HepG2 (cell line): ENCODE data around the gene CNIH3. TPM values are rescaled to one million over a fixed set of nuclear protein-coding genes. Genes with fewer than 3 reads are reported as not detected.

ENCODE experiments used
- ATAC-seq: fragments of 200-7000 bp; cut with Tn5 transposase; 3 replicates; pipeline ENCODE4 v1.9.1; 2020; ENCODE audit warnings: mild to moderate bottlenecking, moderate library complexity
- BruUV-seq: library from RNA; stranded (reverse); fragments of 400-500 nt; replicated peaks from 2 replicates; lab custom pipeline; 2021; lab: Mats Ljungman, UMichigan
- CTCF ChIA-PET: fragments of 300-600 bp; formaldehyde crosslinking; extraction: SDS; loops from one replicate; lab custom pipeline; 2021; ENCODE audit warnings: low total read pairs, inconsistent platforms, low intra/inter-chr PET ratio; lab: Yijun Ruan, JAX
- POLR2A ChIA-PET: fragments of 350-600 bp; sonication (Branson Sonifier 250); formaldehyde crosslinking; loops from one replicate; lab custom pipeline; 2020; ENCODE audit warnings: antibody characterized with exemption, inconsistent platforms; lab: Yijun Ruan, JAX
- DNase-seq: peaks from one replicate; pipeline ENCODE4 v3.0.0-alpha.2; 2015; ENCODE audit warnings: low spot score
- FAIRE-seq: peaks from 3 replicates; lab custom pipeline; 2011; peaks lifted over from hg19 to GRCh38; lab: Jason Lieb, UNC
- H2AFZ ChIP-seq: one replicate; pipeline ENCODE4 v1.6.1; 2011; ENCODE audit warnings: low read length, inconsistent platforms
- H3K27ac ChIP-seq: fragments of 300-600 bp; 3 replicates; pipeline ENCODE4 v1.8.0; 2011; ENCODE audit warnings: mixed run types, mild to moderate bottlenecking, mixed read lengths, low read length, inconsistent platforms; ENCODE audit not compliant: insufficient read depth; ENCODE audit errors: extremely low read length
- H3K27me3 ChIP-seq, 2 experiments: fragments of 200-600 bp in 1 of 2; 2 replicates in 1 of 2; 3 replicates in 1 of 2; pipeline versions ENCODE4 v1.6.0 to v1.8.0; 2011; ENCODE audit warnings: low read length in 2 of 2, mild to moderate bottlenecking in 2 of 2, moderate library complexity in 2 of 2, inconsistent platforms in 1 of 2; ENCODE audit not compliant: insufficient read depth in 2 of 2, control insufficient read depth in 1 of 2
- H3K36me3 ChIP-seq, 2 experiments: fragments of 200-600 bp in 1 of 2; replicated peaks in 1 of 2; 2 replicates in 1 of 2; 3 replicates in 1 of 2; pipeline versions ENCODE4 v1.5.1 to v1.8.0; 2011; ENCODE audit warnings: low read length in 2 of 2, inconsistent platforms in 1 of 2; ENCODE audit not compliant: insufficient read depth in 2 of 2, control insufficient read depth in 1 of 2
- H3K4me1 ChIP-seq: 2 replicates; pipeline ENCODE4 v1.5.1; 2012; ENCODE audit warnings: low read length, inconsistent platforms; ENCODE audit not compliant: insufficient read depth
- H3K4me2 ChIP-seq: 2 replicates; pipeline ENCODE4 v1.6.0; 2011; ENCODE audit warnings: low read depth, low read length, inconsistent platforms
- H3K4me3 ChIP-seq, 3 experiments: fragments of 200-600 bp in 1 of 3; sonication (generic), shearing (Covaris generic) in 1 of 3; replicated peaks in 1 of 3; 2 replicates each; pipeline ENCODE4 v1.5.1; 2011 to 2016; ENCODE audit warnings: low read length in 3 of 3, inconsistent platforms in 2 of 3, low read depth in 2 of 3, mild to moderate bottlenecking in 2 of 3, control low read depth in 1 of 3, mixed read lengths in 1 of 3; ENCODE audit not compliant: insufficient read depth in 1 of 3
- H3K79me2 ChIP-seq: one replicate; pipeline ENCODE4 v1.6.1; 2011; ENCODE audit warnings: low read length, inconsistent platforms; ENCODE audit not compliant: insufficient read depth
- H3K9ac ChIP-seq: 2 replicates; pipeline ENCODE4 v1.6.0; 2011; ENCODE audit warnings: mild to moderate bottlenecking, low read depth, low read length, inconsistent platforms; ENCODE audit not compliant: insufficient read depth
- H3K9me3 ChIP-seq: 2 replicates; pipeline ENCODE4 v1.5.1; 2012; ENCODE audit warnings: mild to moderate bottlenecking, low read length
- H4K20me1 ChIP-seq: 2 replicates; pipeline ENCODE4 v1.6.0; 2011; ENCODE audit warnings: inconsistent platforms, mild to moderate bottlenecking, low read length, moderate library complexity; ENCODE audit not compliant: insufficient read depth
- BRCA1 ChIP-seq: sonication (generic); formaldehyde crosslinking; IDR thresholded peaks from 2 replicates; pipeline ENCODE4 v1.4.0; 2020; ENCODE audit warnings: missing genetic modification reagents
- ELF3 ChIP-seq: IDR thresholded peaks from 2 replicates; pipeline ENCODE4 v1.6.1; 2016; ENCODE audit warnings: missing genetic modification reagents, missing compliant biosample characterization
- HNF4A ChIP-seq: sonication (generic); formaldehyde crosslinking; IDR thresholded peaks from 2 replicates; pipeline ENCODE4 v1.4.0; 2020; ENCODE audit warnings: missing genetic modification reagents
- HNF4G ChIP-seq, 2 experiments: sonication (generic) in 1 of 2; formaldehyde crosslinking in 1 of 2; IDR thresholded peaks; 2 replicates each; pipeline versions ENCODE4 v1.4.0 to v1.6.1; 2011 to 2020; ENCODE audit warnings: borderline replicate concordance in 2 of 2, low read depth in 2 of 2, mild to moderate bottlenecking in 2 of 2, low read length in 1 of 2, missing genetic modification reagents in 1 of 2, moderate library complexity in 1 of 2
- IRX3 ChIP-seq: sonication (generic); formaldehyde crosslinking; IDR thresholded peaks from 2 replicates; pipeline ENCODE4 v1.8.1; 2023; ENCODE audit warnings: mild to moderate bottlenecking, low read depth, missing genetic modification reagents, borderline replicate concordance
- NR2F6 ChIP-seq, 2 experiments: IDR thresholded peaks; 2 replicates each; pipeline ENCODE4 v1.6.1; 2016; ENCODE audit warnings: antibody characterized with exemption in 1 of 2, mild to moderate bottlenecking in 1 of 2
- RAD21 ChIP-seq: fragments of 450-650 bp; formaldehyde crosslinking; IDR thresholded peaks from 2 replicates; pipeline ENCODE4 v1.5.0; 2020; ENCODE audit warnings: mild to moderate bottlenecking
- SMC3 ChIP-seq: IDR thresholded peaks from 2 replicates; pipeline ENCODE4 v1.6.1; 2011; ENCODE audit warnings: low read length, improper control_type of control experiment
- STAG1 ChIP-seq: sonication (generic); formaldehyde crosslinking; IDR thresholded peaks from 2 replicates; pipeline ENCODE4 v1.4.0; 2020; ENCODE audit warnings: missing genetic modification reagents
- XRCC5 ChIP-seq: fragments of 200-400 bp; formaldehyde crosslinking; optimal IDR thresholded peaks from 2 replicates; pipeline ENCODE3; 2017; ENCODE audit warnings: mild to moderate bottlenecking, low read length
- ZNF362 ChIP-seq: sonication (generic); formaldehyde crosslinking; IDR thresholded peaks from 2 replicates; pipeline ENCODE4 v1.4.0; 2020; ENCODE audit warnings: missing genetic modification reagents, mild to moderate bottlenecking, borderline replicate concordance
- WGBS: methylation state at CpG from one replicate; pipeline ENCODE4 v1.1.6; 2017; ENCODE audit warnings: low lambda C conversion rate; 5-methylcytosine and 5-hydroxymethylcytosine counted together
- in situ Hi-C: cut with HindIII; loops from 2 replicates; pipeline ENCODE4 v1.10.0; 2017; ENCODE audit warnings: low pct_unique_long_range_greater_than_20kb; ENCODE audit not compliant: extremely low pct_ligation_motif_present
- intact Hi-C: fragments of 100-400 bp; cut with micrococcal nuclease; formaldehyde crosslinking; loops from one replicate; pipeline ENCODE4 v1.10.0; 2022; ENCODE audit not compliant: unreplicated experiment
- polyA plus RNA-seq, 8 experiments: library from polyadenylated mRNA; depleted of rRNA in 3 of 8; stranded (reverse) in 7 of 8; unstranded in 1 of 8; fragments of >200 nt; fragmentation: Illumina TruSeq in 4 of 8; extraction: Trizol in 4 of 8; gene quantifications; 2 replicates each; pipeline versions ENCODE4 v1.2.1 to v1.2.3, GENCODE V29; 2011 to 2016; ENCODE audit warnings: low read depth in 4 of 8, missing spikeins in 1 of 8, mixed read lengths in 1 of 8; ENCODE audit not compliant: insufficient read depth in 1 of 8
- total RNA-seq, 5 experiments: library from RNA; depleted of rRNA; stranded (reverse); fragments of >200 nt; fragmentation: Illumina TruSeq; extraction: Trizol; gene quantifications; 2 replicates each; pipeline ENCODE4 v1.2.3, GENCODE V29; 2016; ENCODE audit warnings: low read depth in 1 of 5
- TF ChIP-seq, protein P1 (sequence below): sonication (generic); formaldehyde crosslinking; IDR thresholded peaks from 2 replicates; pipeline ENCODE4 v1.5.0; 2020; ENCODE audit warnings: mild to moderate bottlenecking, missing genetic modification reagents, moderate library complexity
- TF ChIP-seq, protein P2 (sequence below): sonication (generic); formaldehyde crosslinking; IDR thresholded peaks from 2 replicates; pipeline ENCODE4 v1.8.1; 2022; ENCODE audit warnings: low read depth, mild to moderate bottlenecking, missing genetic modification reagents

CNIH3 gene
- total and polyA plus RNA-seq, 2 of the 13 experiments (the other 11 are each of a cell fraction or from before 2014, with no cell fraction given) = 0.36 to 1.1 TPM

DNA sequence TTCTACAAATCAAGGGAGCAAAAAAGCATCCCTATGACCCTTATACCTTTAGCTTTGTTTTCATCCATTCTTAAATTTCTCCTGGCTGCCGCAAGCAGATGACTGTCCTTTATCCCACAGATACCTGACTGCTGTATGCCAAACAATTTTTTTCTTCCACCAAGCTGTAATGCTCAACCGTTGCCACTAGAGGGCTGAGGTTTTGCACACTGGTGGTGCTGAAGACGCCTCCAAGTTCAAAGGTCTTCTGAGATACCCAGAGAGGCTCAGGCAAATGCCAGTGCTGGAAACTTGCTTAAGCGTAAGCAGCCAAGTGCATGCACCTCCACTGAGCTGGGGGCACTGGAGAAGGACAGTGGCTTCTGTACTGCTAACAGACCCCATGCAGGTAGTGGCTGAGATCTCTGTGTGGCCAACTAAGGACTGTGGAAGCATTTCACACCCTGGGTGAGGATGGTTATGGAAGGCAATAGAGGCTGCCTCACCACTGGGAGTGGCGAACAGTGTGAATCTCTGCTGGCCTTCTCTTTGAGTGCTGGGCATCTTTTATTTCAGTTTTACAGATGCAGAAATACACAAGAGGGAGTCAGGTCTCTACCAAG is 28.5 kb downstream of the CNIH3 start:
- Histone ChIP-seq H3K4me3 (no peak overlapping the region), H3K4me2 (no peak overlapping the region), H3K27me3 (peaks cover 3 to 7% of the 10 kb centered on the region in 2 experiments; a peak in 3 of 5 replicates), H3K36me3 (no peaks in the 10 kb centered on the region), H3K9ac (no peak overlapping the region), H3K9me3 (no peaks in the 10 kb centered on the region), H3K79me2 (no peaks in the 10 kb centered on the region), H4K20me1 (no peaks in the 10 kb centered on the region), H3K27ac (no peak overlapping the region), H3K4me1 (no peaks in the 10 kb centered on the region), H2AFZ (no peak overlapping the region)
- 15% methylated on average over 4 of the region's 5 CpGs for WGBS
- peak; percentile 74 for ATAC-seq
- POLR2A ChIA-PET = interaction anchor here (0.8 kb wide), 1 partner anchor 278 kb away, joined by 3 read pairs; no protein-coding TSS in a partner anchor
- TF ChIP-seq STAG1 (CRISPR knock-in tag) (peak; percentile 63), BRCA1 (CRISPR knock-in tag) (no peak), HNF4G (IDR thresholded peaks at IDR 0.05; ENCODE audit: borderline replicate concordance, low read depth, low read length) (peak; percentile 85), HNF4G (CRISPR knock-in tag; IDR thresholded peaks at IDR 0.05; ENCODE audit: borderline replicate concordance, low read depth) (no peak), NR2F6 (IDR thresholded peaks at IDR 0.05) (0 out of 2 replicates have a peak, but pooled peaks have one; percentile 28), NR2F6 (CRISPR knock-in tag; IDR thresholded peaks at IDR 0.05) (peak; percentile 36; the same call in 1 of the 2 replicates), ELF3 (no peak), IRX3 (CRISPR knock-in tag) (no peak), HNF4A (CRISPR knock-in tag) (peak; percentile 76), XRCC5 (peak; percentile 74), ZNF362 (CRISPR knock-in tag) (0 out of 2 replicates have a peak, but pooled peaks have one; percentile 40), SMC3 (peak; percentile 69), RAD21 (0 out of 2 replicates have a peak, but pooled peaks have one; percentile 31)
- TF ChIP-seq, protein P1, sequence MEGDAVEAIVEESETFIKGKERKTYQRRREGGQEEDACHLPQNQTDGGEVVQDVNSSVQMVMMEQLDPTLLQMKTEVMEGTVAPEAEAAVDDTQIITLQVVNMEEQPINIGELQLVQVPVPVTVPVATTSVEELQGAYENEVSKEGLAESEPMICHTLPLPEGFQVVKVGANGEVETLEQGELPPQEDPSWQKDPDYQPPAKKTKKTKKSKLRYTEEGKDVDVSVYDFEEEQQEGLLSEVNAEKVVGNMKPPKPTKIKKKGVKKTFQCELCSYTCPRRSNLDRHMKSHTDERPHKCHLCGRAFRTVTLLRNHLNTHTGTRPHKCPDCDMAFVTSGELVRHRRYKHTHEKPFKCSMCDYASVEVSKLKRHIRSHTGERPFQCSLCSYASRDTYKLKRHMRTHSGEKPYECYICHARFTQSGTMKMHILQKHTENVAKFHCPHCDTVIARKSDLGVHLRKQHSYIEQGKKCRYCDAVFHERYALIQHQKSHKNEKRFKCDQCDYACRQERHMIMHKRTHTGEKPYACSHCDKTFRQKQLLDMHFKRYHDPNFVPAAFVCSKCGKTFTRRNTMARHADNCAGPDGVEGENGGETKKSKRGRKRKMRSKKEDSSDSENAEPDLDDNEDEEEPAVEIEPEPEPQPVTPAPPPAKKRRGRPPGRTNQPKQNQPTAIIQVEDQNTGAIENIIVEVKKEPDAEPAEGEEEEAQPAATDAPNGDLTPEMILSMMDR (CRISPR knock-in tag) = peak; percentile 80
- TF ChIP-seq, protein P2, sequence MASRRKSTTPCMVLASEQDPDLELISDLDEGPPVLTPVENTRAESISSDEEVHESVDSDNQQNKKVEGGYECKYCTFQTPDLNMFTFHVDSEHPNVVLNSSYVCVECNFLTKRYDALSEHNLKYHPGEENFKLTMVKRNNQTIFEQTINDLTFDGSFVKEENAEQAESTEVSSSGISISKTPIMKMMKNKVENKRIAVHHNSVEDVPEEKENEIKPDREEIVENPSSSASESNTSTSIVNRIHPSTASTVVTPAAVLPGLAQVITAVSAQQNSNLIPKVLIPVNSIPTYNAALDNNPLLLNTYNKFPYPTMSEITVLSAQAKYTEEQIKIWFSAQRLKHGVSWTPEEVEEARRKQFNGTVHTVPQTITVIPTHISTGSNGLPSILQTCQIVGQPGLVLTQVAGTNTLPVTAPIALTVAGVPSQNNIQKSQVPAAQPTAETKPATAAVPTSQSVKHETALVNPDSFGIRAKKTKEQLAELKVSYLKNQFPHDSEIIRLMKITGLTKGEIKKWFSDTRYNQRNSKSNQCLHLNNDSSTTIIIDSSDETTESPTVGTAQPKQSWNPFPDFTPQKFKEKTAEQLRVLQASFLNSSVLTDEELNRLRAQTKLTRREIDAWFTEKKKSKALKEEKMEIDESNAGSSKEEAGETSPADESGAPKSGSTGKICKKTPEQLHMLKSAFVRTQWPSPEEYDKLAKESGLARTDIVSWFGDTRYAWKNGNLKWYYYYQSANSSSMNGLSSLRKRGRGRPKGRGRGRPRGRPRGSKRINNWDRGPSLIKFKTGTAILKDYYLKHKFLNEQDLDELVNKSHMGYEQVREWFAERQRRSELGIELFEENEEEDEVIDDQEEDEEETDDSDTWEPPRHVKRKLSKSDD = no peak
- in situ Hi-C loops (loop anchor here (5.0 to 10.0 kb wide), 2 partner anchors 132 to 280 kb away; partner anchors contain the start of gene DNAH14), intact Hi-C loops (no loop called here)
- FAIRE-seq = peak; percentile 76
- CTCF ChIA-PET = interaction anchor here (0.8 to 1.5 kb wide), 2 partner anchors 209 to 278 kb away, joined by 3 to 9 read pairs; no protein-coding TSS in a partner anchor
- BruUV-seq = no TSS peak
- peak; percentile 35 for DNase-seq
